ENCODE measurements around the gene OSBPL1A.

DNA sequence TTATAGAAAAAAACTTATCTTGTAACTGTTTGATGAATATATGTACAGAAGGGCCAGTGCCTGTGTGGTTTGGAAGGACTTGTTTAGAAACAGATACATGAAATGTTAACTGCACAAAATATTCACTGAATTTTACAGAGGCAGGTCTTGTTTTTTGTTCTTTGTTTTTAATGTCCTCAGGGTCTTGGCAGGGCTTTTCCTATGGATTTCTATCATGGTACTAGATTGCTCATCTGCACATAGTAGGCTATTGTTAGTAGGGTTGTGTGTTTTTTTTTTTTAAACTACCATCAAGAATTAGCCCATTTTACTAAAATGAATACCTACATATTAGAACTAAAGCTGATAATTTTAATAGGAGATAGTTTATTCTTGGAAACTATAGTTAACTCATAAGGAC lies 255.2 kb downstream of the OSBPL1A start:
- TF ChIP-seq CTCF (conservative IDR thresholded peaks at IDR 0.05 in 1 of 2, IDR thresholded peaks at IDR 0.05 in 1 of 2; ENCODE audit: extremely low read depth in 1 of 2, insufficient read depth in 1 of 2, low read depth in 1 of 2, low read length in 2 of 2) (no peak), EZH2 (IDR thresholded peaks at IDR 0.05; ENCODE audit: borderline replicate concordance, low read length) (no peak)

All from mammary epithelial cell (primary cell).